GM12878 (cell line): ENCODE data around the gene IFIT2. TPM values are rescaled to one million over a fixed set of nuclear protein-coding genes. Genes with fewer than 3 reads are reported as not detected.

Experiments
- ATAC-seq: fragments of 200-7000 bp; cut with Tn5 transposase; 3 replicates; pipeline ENCODE4 v1.9.1; 2020; ENCODE audit warnings: mild to moderate bottlenecking, moderate library complexity
- BruUV-seq: library from RNA; stranded (reverse); fragments of 400-500 nt; replicated peaks from 2 replicates; lab custom pipeline; 2021; lab: Mats Ljungman, UMichigan
- CTCF ChIA-PET: fragments of 300-600 bp; sonication (Branson Sonifier 250); formaldehyde crosslinking; extraction: SDS; loops from one replicate; lab custom pipeline; 2021; ENCODE audit warnings: inconsistent platforms; lab: Yijun Ruan, JAX
- POLR2A ChIA-PET: fragments of 350-600 bp; formaldehyde crosslinking; extraction: SDS; loops from one replicate; lab custom pipeline; 2021; ENCODE audit warnings: inconsistent platforms; lab: Charles Lee
- RAD21 ChIA-PET: fragments of 300-600 bp; sonication (Branson Sonifier 250); formaldehyde crosslinking; loops from one replicate; lab custom pipeline; 2023; ENCODE audit warnings: antibody characterized with exemption; ENCODE audit not compliant: unreplicated experiment; lab: Charles Lee
- SMC1A ChIA-PET: fragments of 300-600 bp; sonication (Branson Sonifier 250); formaldehyde crosslinking; loops from one replicate; lab custom pipeline; 2023; ENCODE audit not compliant: unreplicated experiment, uncharacterized antibody; lab: Charles Lee
- DNase-seq: peaks from one replicate; pipeline ENCODE4 v3.0.0-alpha.2; 2011; ENCODE audit warnings: low read depth, low spot score
- FAIRE-seq: peaks from 3 replicates; lab custom pipeline; 2011; peaks lifted over from hg19 to GRCh38; lab: Jason Lieb, UNC
- H2AFZ ChIP-seq: 2 replicates; pipeline ENCODE4 v1.6.0; 2011; ENCODE audit warnings: low read depth, low read length, control low read depth; ENCODE audit not compliant: control insufficient read depth
- H3K27ac ChIP-seq: 2 replicates; pipeline ENCODE4 v1.5.1; 2011; ENCODE audit warnings: control low read depth; ENCODE audit not compliant: control insufficient read depth, insufficient read depth
- H3K27me3 ChIP-seq, 2 experiments: replicated peaks in 1 of 2; 2 replicates each; pipeline versions ENCODE4 v1.6.0 to v1.6.1; 2011; ENCODE audit warnings: low read length in 1 of 2; ENCODE audit not compliant: control insufficient read depth in 2 of 2, insufficient read depth in 2 of 2
- H3K36me3 ChIP-seq, 2 experiments: 2 replicates each; pipeline ENCODE4 v1.5.1; 2011; ENCODE audit warnings: low read length in 1 of 2; ENCODE audit not compliant: control insufficient read depth in 2 of 2, insufficient read depth in 2 of 2
- H3K4me1 ChIP-seq: 2 replicates; pipeline ENCODE4 v1.6.1; 2011; ENCODE audit warnings: mild to moderate bottlenecking, low read length, moderate library complexity, mixed read lengths; ENCODE audit not compliant: control insufficient read depth, insufficient read depth
- H3K4me2 ChIP-seq: 2 replicates; pipeline ENCODE4 v1.6.0; 2011; ENCODE audit warnings: control low read depth; ENCODE audit not compliant: control insufficient read depth, insufficient read depth
- H3K4me3 ChIP-seq: fragments of 200-600 bp; sonication (generic); 2 replicates; pipeline ENCODE4 v1.5.1; 2016
- H3K79me2 ChIP-seq: 2 replicates; pipeline ENCODE4 v1.6.0; 2011; ENCODE audit warnings: low read length; ENCODE audit not compliant: control insufficient read depth, insufficient read depth
- H3K9ac ChIP-seq: 2 replicates; pipeline ENCODE4 v1.8.0; 2011; ENCODE audit warnings: low read length, control low read depth, mixed read lengths; ENCODE audit not compliant: control insufficient read depth, insufficient read depth
- H3K9me3 ChIP-seq: replicated peaks from 3 replicates; pipeline ENCODE4 v1.5.1; 2011; ENCODE audit warnings: mild to moderate bottlenecking, low read length; ENCODE audit not compliant: control insufficient read depth, insufficient read depth
- H4K20me1 ChIP-seq: 2 replicates; pipeline ENCODE4 v1.6.0; 2011; ENCODE audit not compliant: control insufficient read depth, insufficient read depth
- ATF7 ChIP-seq: fragments of 450-650 bp; IDR thresholded peaks from 2 replicates; pipeline ENCODE4 v1.6.1; 2016; ENCODE audit warnings: low read depth, mild to moderate bottlenecking
- BCL3 ChIP-seq: IDR thresholded peaks from 2 replicates; pipeline ENCODE4 v1.6.1; 2011; ENCODE audit warnings: borderline replicate concordance, low read depth, mild to moderate bottlenecking, moderate library complexity, low read length; ENCODE audit not compliant: insufficient read depth, poor library complexity, severe bottlenecking
- CBFB ChIP-seq: IDR thresholded peaks from 2 replicates; pipeline ENCODE4 v1.6.1; 2016; ENCODE audit warnings: antibody characterized with exemption, low read depth
- CHD2 ChIP-seq: IDR thresholded peaks from 2 replicates; pipeline ENCODE4 v1.6.1; 2011; ENCODE audit warnings: low read depth, low read length, improper control_type of control experiment, borderline replicate concordance
- CREM ChIP-seq: IDR thresholded peaks from 2 replicates; pipeline ENCODE4 v1.6.1; 2014; ENCODE audit warnings: antibody characterized with exemption, low read depth
- FOXM1 ChIP-seq: IDR thresholded peaks from 2 replicates; pipeline ENCODE4 v1.6.1; 2012; ENCODE audit warnings: low read depth, mild to moderate bottlenecking, inconsistent platforms, low read length, moderate library complexity
- HCFC1 ChIP-seq: fragments of 150-350 bp; IDR thresholded peaks from 2 replicates; pipeline ENCODE4 v1.6.1; 2014; ENCODE audit warnings: low read length
- HDGF ChIP-seq: fragments of 450-650 bp; IDR thresholded peaks from 2 replicates; pipeline ENCODE4 v1.6.1; 2016; ENCODE audit warnings: antibody characterized with exemption
- JUND ChIP-seq: IDR thresholded peaks from 2 replicates; pipeline ENCODE4 v1.6.1; 2012; ENCODE audit warnings: low read depth, mild to moderate bottlenecking, low read length, improper control_type of control experiment, moderate library complexity
- MXI1 ChIP-seq: fragments of 150-350 bp; IDR thresholded peaks from 2 replicates; pipeline ENCODE4 v1.6.1; 2011; ENCODE audit warnings: low read depth, mild to moderate bottlenecking, inconsistent platforms, low read length, improper control_type of control experiment
- NBN ChIP-seq: fragments of 450-650 bp; IDR thresholded peaks from 2 replicates; pipeline ENCODE4 v1.6.1; 2016
- NFXL1 ChIP-seq: fragments of 450-650 bp; IDR thresholded peaks from 2 replicates; pipeline ENCODE4 v1.6.1; 2017; ENCODE audit warnings: antibody characterized with exemption, mild to moderate bottlenecking, borderline replicate concordance
- NRF1 ChIP-seq: conservative IDR thresholded peaks from 2 replicates; pipeline ENCODE4 v1.6.1; 2011; ENCODE audit warnings: mild to moderate bottlenecking, low read depth, low read length, improper control_type of control experiment
- POLR2AphosphoS2 ChIP-seq: IDR thresholded peaks from 2 replicates; pipeline ENCODE4 v1.6.1; 2011; ENCODE audit warnings: low read depth, mild to moderate bottlenecking, low read length, improper control_type of control experiment, moderate library complexity
- SREBF1 ChIP-seq: IDR thresholded peaks from 2 replicates; pipeline ENCODE4 v1.6.1; 2012; ENCODE audit warnings: mild to moderate bottlenecking, low read length
- TAF1 ChIP-seq: IDR thresholded peaks from 2 replicates; pipeline ENCODE4 v1.6.1; 2011; ENCODE audit warnings: mild to moderate bottlenecking, low read depth, low read length, borderline replicate concordance
- ZNF207 ChIP-seq: fragments of 450-650 bp; IDR thresholded peaks from 2 replicates; pipeline ENCODE4 v1.6.1; 2014; ENCODE audit warnings: antibody characterized with exemption, mild to moderate bottlenecking, borderline replicate concordance
- WGBS: methylation state at CpG from one replicate; pipeline ENCODE4 v1.1.6; 2016; ENCODE audit warnings: low lambda C conversion rate; ENCODE audit not compliant: insufficient replicate concordance, insufficient coverage; ENCODE audit errors: missing lambda C conversion rate; 5-methylcytosine and 5-hydroxymethylcytosine counted together
- in situ Hi-C: fragments of 300-500 bp; cut with MboI; formaldehyde crosslinking; loops from 9 replicates; pipeline ENCODE4 v1.14.3; 2018; ENCODE audit warnings: mixed read lengths
- intact Hi-C: fragments of 100-400 bp; cut with micrococcal nuclease; formaldehyde crosslinking; loops from one replicate; pipeline ENCODE4 v1.14.2; 2022; ENCODE audit not compliant: unreplicated experiment
- polyA plus RNA-seq, 11 experiments: library from polyadenylated mRNA; depleted of rRNA in 4 of 11; unstranded in 6 of 11; stranded (reverse) in 5 of 11; fragments of >200 nt; fragmentation: Nextera tagmentation in 4 of 11; fragmentation: Illumina TruSeq in 1 of 11; extraction: Ambion mirVana in 4 of 11; extraction: Trizol in 1 of 11; gene quantifications; 1 replicate in 1 of 11; 2 replicates in 10 of 11; pipeline versions ENCODE4 v1.2.1 to v1.2.3, GENCODE V29; 2011 to 2016; ENCODE audit warnings: inconsistent platforms in 2 of 11, missing spikeins in 2 of 11, low read depth in 1 of 11
- total RNA-seq, 4 experiments: library from RNA; depleted of rRNA in 3 of 4; stranded (reverse); fragments of >200 nt in 3 of 4; fragmentation: Illumina TruSeq in 1 of 4; extraction: Trizol in 1 of 4; gene quantifications; 2 replicates each; pipeline versions ENCODE4 v1.2.1 to v1.2.3, GENCODE V29; 2013 to 2021

The IFIT2 gene
- total and polyA plus RNA-seq, 10 of the 15 experiments (the other 5 are each of a cell fraction or from before 2014, with no cell fraction given): 5.2 to 14.8 (median 9.7) TPM

- peak; percentile 28 for ATAC-seq
- DNase-seq: no peak
- BruUV-seq: TSS peak; percentile 94
- Histone ChIP-seq H2AFZ (peak overlapping the region; percentile 83), H3K9me3 (no peaks in the 10 kb centered on the region), H3K27ac (peak overlapping the region; percentile 64), H3K79me2 (peaks cover 23% of the 10 kb centered on the region), H4K20me1 (no peaks in the 10 kb centered on the region), H3K9ac (peak overlapping the region; percentile 73), H3K4me3 (peak overlapping the region; percentile 79), H3K36me3 (0 out of 4 replicates have a peak, but pooled peaks cover 0 to 2% of the 10 kb centered on the region in 2 experiments), H3K4me1 (peaks cover 9% of the 10 kb centered on the region), H3K4me2 (peak overlapping the region; percentile 94), H3K27me3 (no peaks in the 10 kb centered on the region)
- ChIA-PET POLR2A (interaction anchor here (1.1 to 1.9 kb wide), 3 partner anchors 68 to 112 kb away, joined by 4 to 5 read pairs (median 5); partner anchors contain the start of gene IFIT1), CTCF (interaction anchor here (1.1 to 7.4 kb wide), 8 partner anchors 10 to 92 kb away, joined by 3 to 95 read pairs (median 4); no protein-coding TSS in a partner anchor), SMC1A (interaction anchor here (1.1 to 9.1 kb wide), 10 partner anchors 10 to 117 kb away, joined by 3 to 98 read pairs (median 4); partner anchors contain the start of genes IFIT3 and LIPA), RAD21 (interaction anchor here (1.0 to 6.5 kb wide), 7 partner anchors 26 to 91 kb away, joined by 3 to 68 read pairs (median 6); partner anchors contain the start of genes IFIT1 and IFIT3)
- TF ChIP-seq HCFC1 (no peak), ZNF207 (peak; percentile 19; the same call in 1 of the 2 replicates)
- peak; percentile 56 for FAIRE-seq
- in situ Hi-C loops (no loop called here), intact Hi-C loops (no loop called here)
- WGBS: 16% methylated on average over 2 of the region's 2 CpGs
These were observed 614 bp upstream of the IFIT2 start for GRCh38 chr10:89301232-89301631.

- ATAC-seq: peak; percentile 33
- WGBS: 2% methylated on average over 3 of the region's 3 CpGs
- no peaks in the 10 kb centered on the region for H3K27me3 ChIP-seq
- no peak for FAIRE-seq
- DNase-seq: no peak
- H3K36me3 ChIP-seq: 0 out of 4 replicates have a peak, but pooled peaks cover 0 to 2% of the 10 kb centered on the region in 2 experiments
- RAD21 ChIA-PET: interaction anchor here (1.2 to 6.5 kb wide), 9 partner anchors 21 to 111 kb away, joined by 3 to 68 read pairs (median 5); partner anchors contain the start of genes IFIT3 and IFIT5
- no peaks in the 10 kb centered on the region for H3K9me3 ChIP-seq
- peak overlapping the region; percentile 94 for H3K4me2 ChIP-seq
- peak overlapping the region; percentile 46 for H2AFZ ChIP-seq
- intact Hi-C loops (no loop called here), in situ Hi-C loops (no loop called here)
- BruUV-seq: no TSS peak
- SMC1A ChIA-PET: interaction anchor here (1.0 to 9.1 kb wide), 12 partner anchors 10 to 115 kb away, joined by 3 to 98 read pairs (median 5); partner anchors contain the start of gene IFIT3
- H3K27ac ChIP-seq: peak overlapping the region; percentile 64
- POLR2A ChIA-PET: interaction anchor here (1.0 to 1.9 kb wide), 4 partner anchors 66 to 116 kb away, joined by 3 to 9 read pairs (median 4); no protein-coding TSS in a partner anchor
- peak overlapping the region; percentile 79 for H3K4me3 ChIP-seq
- H3K9ac ChIP-seq: peak overlapping the region; percentile 73
- H4K20me1 ChIP-seq: no peaks in the 10 kb centered on the region
- peaks cover 3% of the 10 kb centered on the region for H3K4me1 ChIP-seq
- CTCF ChIA-PET: interaction anchor here (1.2 to 7.4 kb wide), 6 partner anchors 27 to 112 kb away, joined by 3 to 95 read pairs (median 5); partner anchors contain the start of gene IFIT5
- H3K79me2 ChIP-seq: peaks cover 23% of the 10 kb centered on the region
- no peak for TF ChIP-seq BCL3
- TF ChIP-seq CREM: no peak
- no peak for TF ChIP-seq SREBF1
- TF ChIP-seq CHD2: no peak
- no peak for TF ChIP-seq NBN
- TF ChIP-seq JUND: no peak
- TF ChIP-seq POLR2AphosphoS2: no peak
- no peak for TF ChIP-seq ZNF207
- TF ChIP-seq TAF1: no peak
- no peak for TF ChIP-seq MXI1
- TF ChIP-seq FOXM1: no peak
- TF ChIP-seq HCFC1: no peak
- no peak for TF ChIP-seq NRF1
- no peak for TF ChIP-seq NFXL1
- TF ChIP-seq CBFB: no peak
- no peak for TF ChIP-seq HDGF
- no peak for TF ChIP-seq ATF7
These were observed 779 bp downstream of the IFIT2 start for GRCh38 chr10:89302625-89303024.
